IPS-18a (cell line): ENCODE data around the gene SLC25A24.
"Not testable (repeated sequence)": the region's sequence is repeated elsewhere in the genome, so short reads cannot be mapped to it uniquely, and the experiment has no call there.

ENCODE experiments used
- H3K27ac ChIP-seq: one replicate; pipeline ENCODE4 v1.5.1; 2013; ENCODE audit warnings: low read length
- H3K27me3 ChIP-seq: one replicate; pipeline ENCODE4 v1.6.1; 2013; ENCODE audit warnings: mild to moderate bottlenecking, low read length; ENCODE audit not compliant: control insufficient read depth, insufficient read depth
- H3K36me3 ChIP-seq: one replicate; pipeline ENCODE4 v1.6.1; 2013; ENCODE audit warnings: low read depth, low read length; ENCODE audit not compliant: control insufficient read depth
- H3K4me1 ChIP-seq: one replicate; pipeline ENCODE4 v1.6.1; 2013; ENCODE audit warnings: low read depth, low read length; ENCODE audit not compliant: control insufficient read depth
- H3K4me3 ChIP-seq: one replicate; pipeline ENCODE4 v1.5.1; 2013; ENCODE audit warnings: low read length
- H3K9ac ChIP-seq: one replicate; pipeline ENCODE4 v1.6.1; 2013; ENCODE audit warnings: mild to moderate bottlenecking, low read length, moderate library complexity
- H3K9me3 ChIP-seq: one replicate; pipeline ENCODE4 v1.6.1; 2013; ENCODE audit warnings: low read depth, low read length; ENCODE audit not compliant: control insufficient read depth

SLC25A24 gene

DNA sequence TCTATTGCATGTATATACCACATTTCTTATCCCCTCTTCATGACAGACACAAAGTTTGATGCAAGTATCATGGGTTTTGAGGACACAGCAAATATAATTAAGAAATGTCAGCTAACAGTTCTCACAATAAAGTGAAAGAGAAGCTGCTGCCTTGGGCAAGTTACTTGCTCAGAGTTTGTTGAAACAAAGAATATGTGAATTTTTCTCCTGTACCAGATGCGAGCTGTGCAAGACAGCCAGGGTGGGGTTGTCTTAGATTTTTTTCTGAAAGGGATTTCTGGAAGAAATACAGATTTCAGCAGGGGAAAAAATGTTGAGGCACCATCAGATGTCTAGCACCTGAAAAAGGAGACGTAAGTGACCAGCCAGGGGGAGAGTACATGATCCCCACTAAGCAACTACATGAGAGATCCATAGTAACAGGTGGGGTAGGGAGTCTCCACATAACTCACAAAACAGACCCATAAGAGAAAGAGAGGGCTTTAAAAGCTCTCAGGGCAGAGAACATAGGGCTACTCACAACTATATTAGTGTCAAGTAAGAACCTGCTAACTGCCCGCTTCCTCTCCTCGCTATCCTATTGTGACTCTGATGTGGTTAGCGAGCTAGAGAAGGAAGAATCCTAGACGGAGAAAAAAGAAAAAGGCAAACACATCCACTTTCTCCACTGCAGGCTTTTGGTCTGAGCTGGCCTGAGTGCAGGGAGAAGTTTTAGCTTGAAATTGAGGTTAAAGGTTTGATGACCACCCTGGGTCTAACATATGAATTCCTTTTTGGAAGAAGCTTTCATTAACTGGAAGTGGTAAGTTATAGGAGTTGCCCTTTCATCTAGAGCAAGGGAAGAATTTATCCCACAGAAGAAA lies 16.1 kb upstream of the SLC25A24 start:
- not testable (repeated sequence) for H3K27ac ChIP-seq, H3K36me3 ChIP-seq, H3K9ac ChIP-seq, H3K9me3 ChIP-seq, H3K4me1 ChIP-seq, H3K27me3 ChIP-seq, H3K4me3 ChIP-seq

DNA sequence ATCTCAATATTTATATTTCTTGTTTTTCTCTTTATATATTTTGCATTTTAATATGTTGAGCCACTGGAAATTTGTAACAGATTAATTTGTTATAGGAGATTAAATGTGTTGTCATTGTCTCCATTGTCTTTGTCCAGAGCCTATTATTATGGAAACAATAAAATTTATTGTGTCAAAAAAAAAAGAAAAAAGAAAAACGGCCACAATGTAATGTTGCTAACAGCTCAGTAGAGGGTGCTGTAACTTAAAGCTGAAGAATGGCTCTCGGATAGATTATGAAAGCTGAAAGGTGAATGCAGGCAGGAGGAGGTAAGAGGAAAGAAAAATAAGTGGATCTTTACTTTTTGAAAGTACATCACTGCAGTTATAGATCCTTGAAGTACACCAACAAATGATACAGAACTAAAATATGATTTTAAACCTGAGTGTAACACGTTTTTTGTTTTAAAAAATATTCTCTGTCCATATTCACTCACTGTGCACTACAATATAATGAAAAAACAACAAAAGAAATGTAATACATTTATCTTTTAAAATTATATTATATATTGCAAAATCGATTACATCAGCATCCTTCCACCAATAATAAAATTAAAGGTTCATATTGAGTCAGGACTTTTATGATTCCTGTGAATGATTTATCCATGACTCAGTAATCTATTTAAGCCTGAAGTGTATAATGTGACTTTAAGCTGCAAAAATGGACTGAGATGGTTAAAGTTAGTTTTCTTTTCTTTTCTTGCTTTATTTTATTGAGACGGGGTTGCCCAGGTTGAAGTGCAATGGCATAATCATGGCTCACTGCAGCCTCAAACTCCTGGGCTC lies 14.7 kb upstream of the SLC25A24 start:
- H3K9ac ChIP-seq, result not testable (repeated sequence)

DNA sequence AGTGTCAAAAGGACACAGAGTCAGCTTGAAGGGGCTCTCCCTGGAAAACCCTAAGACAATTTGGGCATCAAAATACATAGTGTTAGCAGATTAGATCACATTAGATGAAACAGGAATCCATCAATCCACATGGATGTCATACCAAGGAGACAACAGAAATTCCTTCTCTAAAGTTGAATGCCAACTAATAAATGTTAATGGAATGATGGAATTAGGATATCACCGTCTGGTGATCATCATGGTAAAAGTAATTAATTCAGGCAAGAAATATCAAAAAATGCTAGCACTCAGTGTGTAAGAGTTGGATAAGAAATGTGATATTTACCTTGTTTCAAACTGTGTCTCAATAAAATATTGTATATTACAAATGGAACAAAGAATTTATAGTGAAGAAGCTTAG lies 10.9 kb upstream of the SLC25A24 start:
- Histone ChIP-seq H3K27me3 (no peaks in the 10 kb centered on the region), H3K36me3 (no peaks in the 10 kb centered on the region), H3K4me1 (no peaks in the 10 kb centered on the region), H3K27ac (no peak overlapping the region), H3K9me3 (no peaks in the 10 kb centered on the region), H3K4me3 (no peak overlapping the region), H3K9ac (no peak overlapping the region)

More for the DNA sequence above, 14.7 kb upstream of the SLC25A24 start:
- not testable (repeated sequence) for H3K4me1 ChIP-seq, H3K27me3 ChIP-seq, H3K9me3 ChIP-seq, H3K4me3 ChIP-seq, H3K27ac ChIP-seq, H3K36me3 ChIP-seq

DNA sequence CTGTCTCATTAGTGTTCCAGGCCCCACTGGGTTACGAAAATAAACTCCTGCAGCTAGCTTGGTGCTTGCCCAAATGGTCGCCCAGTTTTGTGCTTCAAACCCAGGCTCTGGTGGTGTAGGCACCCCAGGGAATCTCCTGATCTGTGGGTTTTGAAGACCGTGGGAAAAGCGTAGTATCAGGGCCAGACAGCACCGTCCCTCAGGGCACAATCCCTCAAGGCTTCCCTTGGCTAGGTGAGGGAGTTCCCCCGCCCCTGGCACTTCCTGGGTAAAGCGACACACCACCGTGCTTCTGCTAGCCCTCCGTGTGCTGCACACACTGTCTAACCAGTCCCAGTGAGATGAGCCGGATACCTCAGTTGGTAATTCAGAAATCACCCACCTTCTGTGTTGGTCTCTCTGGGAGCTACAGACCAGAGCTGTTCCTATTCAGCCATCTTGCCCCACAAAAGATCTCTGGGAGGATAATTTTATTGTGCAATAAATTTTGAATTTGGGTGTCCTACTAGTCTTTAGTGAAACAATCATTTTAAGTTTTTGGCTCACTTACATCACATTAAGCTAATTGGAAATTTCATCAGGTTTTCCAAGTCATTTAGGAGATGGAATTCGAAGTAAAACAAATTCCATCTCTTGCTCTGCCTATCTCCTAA lies 9.4 kb upstream of the SLC25A24 start:
- no peak overlapping the region for H3K4me3 ChIP-seq
- no peaks in the 10 kb centered on the region for H3K9me3 ChIP-seq
- H3K4me1 ChIP-seq, result no peaks in the 10 kb centered on the region
- no peaks in the 10 kb centered on the region for H3K27me3 ChIP-seq
- no peak overlapping the region for H3K9ac ChIP-seq
- H3K27ac ChIP-seq, result no peak overlapping the region
- H3K36me3 ChIP-seq, result no peaks in the 10 kb centered on the region

DNA sequence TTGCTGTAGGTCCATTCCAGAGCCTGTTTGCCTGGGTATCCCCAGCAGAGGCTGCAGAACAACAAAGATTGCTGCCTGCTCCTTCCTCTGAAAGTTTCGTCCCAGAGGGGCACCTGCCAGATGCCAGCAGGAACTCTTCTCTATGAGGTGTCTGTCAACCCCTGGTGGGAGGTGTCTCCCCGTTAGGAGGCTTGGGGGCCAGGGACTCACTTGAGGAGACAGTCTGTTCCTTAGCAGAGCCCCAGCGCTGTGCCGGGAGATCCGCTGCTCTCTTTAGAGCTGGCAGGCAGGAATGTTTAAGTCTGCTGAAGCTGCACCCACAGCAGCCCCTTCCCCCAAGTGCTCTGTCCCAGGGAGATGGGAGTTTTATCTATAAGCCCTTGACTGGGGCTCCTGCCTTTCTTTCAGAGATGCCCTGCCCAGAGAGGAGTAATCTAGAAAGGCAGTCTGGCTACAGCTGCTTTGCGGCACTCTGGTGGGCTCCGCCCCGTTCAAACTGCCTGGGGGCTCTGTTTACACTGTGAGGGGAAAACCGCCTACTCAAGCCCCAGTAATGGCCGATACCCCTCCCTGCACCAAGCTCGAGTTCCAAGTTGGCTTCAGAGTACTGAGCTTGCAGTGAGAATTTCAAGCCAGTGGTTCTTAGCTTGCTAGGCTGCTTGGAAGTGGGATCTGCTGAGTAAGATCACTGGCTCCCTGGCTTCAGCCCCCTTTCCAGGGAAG lies 8.7 kb upstream of the SLC25A24 start:
- H3K27me3 ChIP-seq, result no peaks in the 10 kb centered on the region
- no peaks in the 10 kb centered on the region for H3K36me3 ChIP-seq
- H3K9me3 ChIP-seq, result no peaks in the 10 kb centered on the region
- H3K9ac ChIP-seq, result no peak overlapping the region
- no peaks in the 10 kb centered on the region for H3K4me1 ChIP-seq
- H3K4me3 ChIP-seq, result no peak overlapping the region
- H3K27ac ChIP-seq, result no peak overlapping the region

DNA sequence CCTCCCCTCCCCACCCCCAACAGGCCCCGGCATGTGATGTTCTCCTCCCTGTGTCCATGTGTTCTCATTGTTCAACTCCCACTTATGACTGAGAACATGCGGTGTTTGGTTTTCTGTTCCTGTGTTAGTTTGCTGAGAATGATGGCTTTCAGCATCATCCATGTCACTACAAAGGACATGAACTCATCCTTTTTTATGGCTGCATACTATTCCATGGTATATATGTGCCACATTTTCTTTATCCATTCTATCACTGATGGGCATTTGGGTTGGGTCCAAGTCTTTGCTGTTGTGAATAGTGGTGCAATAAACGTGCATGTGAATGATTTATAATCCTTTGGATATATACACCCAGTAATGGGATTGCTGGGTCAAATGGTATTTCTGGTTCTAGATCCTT lies 3.4 kb upstream of the SLC25A24 start:
- H3K4me1 ChIP-seq, H3K4me3 ChIP-seq, H3K9me3 ChIP-seq, H3K27ac ChIP-seq, H3K9ac ChIP-seq, H3K36me3 ChIP-seq: not testable (repeated sequence)
- H3K27me3 ChIP-seq, result peaks cover 25% of the 10 kb centered on the region

DNA sequence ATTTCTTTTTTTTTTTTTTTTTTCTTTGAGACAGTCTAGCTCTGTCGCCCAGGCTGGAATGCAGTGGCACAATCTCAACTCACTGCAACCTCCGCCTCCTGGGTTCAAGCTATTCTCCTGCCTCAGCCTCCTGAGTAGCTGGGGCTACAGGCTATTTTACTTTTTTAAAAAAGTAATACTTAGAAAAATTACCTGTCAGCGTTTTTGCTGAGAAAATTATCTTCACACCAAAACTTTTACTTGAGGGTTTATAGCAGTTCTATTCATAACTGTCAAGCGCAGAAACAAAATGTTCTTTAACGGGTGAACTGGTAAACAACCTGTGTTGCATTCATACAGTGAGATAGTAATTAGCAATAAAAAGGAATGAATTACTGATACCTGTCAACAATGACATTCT lies 1.5 kb upstream of the SLC25A24 start:
- Histone ChIP-seq H3K9ac (no peak overlapping the region), H3K9me3 (no peaks in the 10 kb centered on the region), H3K36me3 (no peaks in the 10 kb centered on the region), H3K4me1 (peaks cover 5% of the 10 kb centered on the region), H3K27me3 (peaks cover 25% of the 10 kb centered on the region), H3K27ac (no peak overlapping the region), H3K4me3 (no peak overlapping the region)

DNA sequence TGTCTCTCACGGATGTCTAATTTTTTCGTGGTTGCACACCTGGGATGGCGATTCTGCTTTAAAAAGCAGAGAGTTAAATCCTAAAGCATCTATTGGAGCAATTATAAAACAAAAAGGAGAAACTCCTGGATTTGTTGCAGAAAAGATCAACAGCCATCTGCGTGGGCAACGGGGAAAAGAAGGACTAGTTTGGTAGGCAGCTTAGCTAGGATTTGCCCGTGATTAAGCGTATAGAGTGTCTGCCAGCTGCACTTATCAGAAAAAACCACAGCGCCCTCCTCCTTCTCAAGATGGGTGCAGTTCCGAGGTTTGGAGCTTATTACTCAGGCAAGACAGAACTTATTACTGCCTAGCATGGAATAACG lies 526 bp upstream of the SLC25A24 start:
- Histone ChIP-seq H3K9me3 (no peaks in the 10 kb centered on the region), H3K27ac (no peak overlapping the region), H3K4me1 (peaks cover 5% of the 10 kb centered on the region), H3K27me3 (peaks cover 25% of the 10 kb centered on the region), H3K36me3 (no peaks in the 10 kb centered on the region), H3K9ac (peak overlapping the region; percentile 54), H3K4me3 (peak overlapping the region; percentile 76)

DNA sequence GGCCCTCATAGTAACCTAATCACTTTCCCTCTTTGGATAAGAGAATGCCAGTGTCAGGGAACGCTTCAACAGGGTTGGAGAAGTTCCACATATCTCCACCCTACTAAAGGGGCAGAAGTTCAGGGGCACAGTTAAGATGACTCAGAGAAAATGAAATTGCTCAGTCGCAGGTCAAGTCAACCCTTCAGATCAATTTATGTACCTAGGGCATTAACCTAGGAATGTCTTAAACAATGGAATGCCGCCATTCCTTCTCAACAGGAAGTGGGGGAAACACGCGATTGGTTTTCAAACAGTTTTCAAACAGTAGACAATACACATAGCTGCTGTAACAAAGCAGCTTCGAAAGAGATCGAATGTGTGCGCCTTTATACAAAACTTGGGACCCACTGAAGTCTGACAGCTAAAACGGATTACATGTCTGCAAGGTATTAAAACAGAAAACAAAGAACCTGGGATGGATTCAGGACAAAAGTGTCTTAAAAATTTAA lies 897 bp downstream of the SLC25A24 start:
- H3K27ac ChIP-seq, result no peak overlapping the region
- H3K4me3 ChIP-seq, result peak overlapping the region; percentile 76
- no peaks in the 10 kb centered on the region for H3K9me3 ChIP-seq
- H3K27me3 ChIP-seq, result peaks cover 25% of the 10 kb centered on the region
- H3K36me3 ChIP-seq, result no peaks in the 10 kb centered on the region
- H3K9ac ChIP-seq, result peak overlapping the region; percentile 74
- H3K4me1 ChIP-seq, result peaks cover 5% of the 10 kb centered on the region

DNA sequence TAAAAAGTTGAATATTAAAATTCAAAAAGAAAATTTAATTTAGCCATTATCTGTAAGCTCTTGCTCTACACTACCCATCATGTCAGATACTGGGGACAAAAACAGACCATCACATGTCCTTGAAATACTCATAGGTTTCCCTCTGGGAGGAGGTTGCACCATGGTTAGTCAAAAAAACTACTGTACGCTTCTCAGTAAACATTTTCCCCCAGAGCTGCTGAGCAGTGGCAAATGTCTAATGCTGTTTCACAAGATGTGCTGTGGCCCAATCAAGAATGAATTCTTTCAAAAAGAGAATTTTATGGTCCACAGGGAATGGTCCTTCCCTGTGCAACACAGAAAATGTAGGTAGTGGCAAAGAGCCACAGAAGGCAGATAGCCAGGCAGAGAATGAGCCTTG lies 6.1 kb downstream of the SLC25A24 start:
- Histone ChIP-seq H3K4me3 (no peak overlapping the region), H3K27me3 (peaks cover 3% of the 10 kb centered on the region), H3K36me3 (no peaks in the 10 kb centered on the region), H3K27ac (no peak overlapping the region), H3K9me3 (no peaks in the 10 kb centered on the region), H3K9ac (no peak overlapping the region), H3K4me1 (peaks cover 5% of the 10 kb centered on the region)

DNA sequence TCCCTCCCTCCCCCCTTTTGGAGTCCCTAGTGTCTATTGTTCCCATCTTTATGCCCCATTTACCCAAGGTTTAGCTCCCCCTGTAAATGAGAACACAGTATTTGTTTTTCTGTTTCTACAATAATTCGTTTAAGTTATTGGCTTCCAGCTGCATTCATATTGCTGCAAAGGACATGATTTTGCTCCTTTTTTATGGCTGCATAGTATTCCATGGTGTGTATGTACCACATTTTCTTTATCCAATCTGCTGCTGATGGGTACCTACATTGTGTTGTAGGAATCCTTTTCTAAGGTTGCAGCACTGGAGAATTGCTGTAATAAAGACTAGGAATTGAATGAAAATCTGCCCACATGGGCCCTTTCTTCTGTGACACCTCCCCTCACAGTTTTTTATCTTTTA lies 6.8 kb downstream of the SLC25A24 start:
- H3K27me3 ChIP-seq, result no peaks in the 10 kb centered on the region
- H3K4me1 ChIP-seq, result no peaks in the 10 kb centered on the region
- H3K27ac ChIP-seq, result no peak overlapping the region
- H3K36me3 ChIP-seq, result no peaks in the 10 kb centered on the region
- no peak overlapping the region for H3K9ac ChIP-seq
- no peaks in the 10 kb centered on the region for H3K9me3 ChIP-seq
- H3K4me3 ChIP-seq, result no peak overlapping the region
